Measurements from ENCODE around the gene OR2T11.
"Not testable (repeated sequence)": the region's sequence is repeated elsewhere in the genome, so short reads cannot be mapped to it uniquely, and the experiment has no call there.

OR2T11 gene

GRCh38 chr1:248613742-248614141 lies 21.1 kb downstream of the OR2T11 start:
- no peak for TF ChIP-seq GATA3 (IDR thresholded peaks at IDR 0.05; ENCODE audit: low read depth, low read length)
- TF ChIP-seq GATA2 (IDR thresholded peaks at IDR 0.05; ENCODE audit: low read depth, low read length): no peak

- no peak for TF ChIP-seq GATA3 (IDR thresholded peaks at IDR 0.05; ENCODE audit: low read depth, low read length)
- TF ChIP-seq GATA2 (IDR thresholded peaks at IDR 0.05; ENCODE audit: low read depth, low read length): no peak
Measured at GRCh38 chr1:248611883-248612414, 22.9 kb downstream of the OR2T11 start.

- no peak for TF ChIP-seq GATA2 (IDR thresholded peaks at IDR 0.05; ENCODE audit: low read depth, low read length)
- TF ChIP-seq GATA3 (IDR thresholded peaks at IDR 0.05; ENCODE audit: low read depth, low read length): no peak
Measured at GRCh38 chr1:248610301-248610700, 24.6 kb downstream of the OR2T11 start.

- TF ChIP-seq GATA3 (IDR thresholded peaks at IDR 0.05; ENCODE audit: low read depth, low read length): no peak
- no peak for TF ChIP-seq GATA2 (IDR thresholded peaks at IDR 0.05; ENCODE audit: low read depth, low read length)
Measured at GRCh38 chr1:248599396-248599795, 35.5 kb downstream of the OR2T11 start.

- TF ChIP-seq GATA3 (IDR thresholded peaks at IDR 0.05; ENCODE audit: low read depth, low read length) (no peak), GATA2 (IDR thresholded peaks at IDR 0.05; ENCODE audit: low read depth, low read length) (no peak)
Measured at GRCh38 chr1:248597589-248597988, 37.3 kb downstream of the OR2T11 start, which contains the start of gene OR2T10. Gene OR2T10 (minus strand): TSS chr1:248597700. CDS start chr1:248593768, 3,932 bp downstream.

- TF ChIP-seq GATA2 (IDR thresholded peaks at IDR 0.05; ENCODE audit: low read depth, low read length) (no peak), GATA3 (IDR thresholded peaks at IDR 0.05; ENCODE audit: low read depth, low read length) (no peak)
Measured at GRCh38 chr1:248596615-248597014, 38.3 kb downstream of the OR2T11 start.

GRCh38 chr1:248593226-248593625 lies 41.7 kb downstream of the OR2T11 start:
- TF ChIP-seq GATA3 (IDR thresholded peaks at IDR 0.05; ENCODE audit: low read depth, low read length) (no peak), GATA2 (IDR thresholded peaks at IDR 0.05; ENCODE audit: low read depth, low read length) (no peak)

GRCh38 chr1:248592655-248593054 lies 42.2 kb downstream of the OR2T11 start:
- TF ChIP-seq GATA2 (IDR thresholded peaks at IDR 0.05; ENCODE audit: low read depth, low read length): no peak
- no peak for TF ChIP-seq GATA3 (IDR thresholded peaks at IDR 0.05; ENCODE audit: low read depth, low read length)

GRCh38 chr1:248590055-248590454 lies 44.8 kb downstream of the OR2T11 start:
- TF ChIP-seq GATA3 (IDR thresholded peaks at IDR 0.05; ENCODE audit: low read depth, low read length): no peak
- no peak for TF ChIP-seq GATA2 (IDR thresholded peaks at IDR 0.05; ENCODE audit: low read depth, low read length)

GRCh38 chr1:248589334-248589733 lies 45.6 kb downstream of the OR2T11 start:
- TF ChIP-seq GATA2 (IDR thresholded peaks at IDR 0.05; ENCODE audit: low read depth, low read length): no peak
- TF ChIP-seq GATA3 (IDR thresholded peaks at IDR 0.05; ENCODE audit: low read depth, low read length): no peak

- no peak for TF ChIP-seq GATA3 (IDR thresholded peaks at IDR 0.05; ENCODE audit: low read depth, low read length)
- TF ChIP-seq GATA2 (IDR thresholded peaks at IDR 0.05; ENCODE audit: low read depth, low read length): no peak
Measured at GRCh38 chr1:248585266-248585665, 49.6 kb downstream of the OR2T11 start.

- no peak for TF ChIP-seq GATA3 (IDR thresholded peaks at IDR 0.05; ENCODE audit: low read depth, low read length)
- TF ChIP-seq GATA2 (IDR thresholded peaks at IDR 0.05; ENCODE audit: low read depth, low read length): no peak
Measured at GRCh38 chr1:248576260-248576980, 58.5 kb downstream of the OR2T11 start.

GRCh38 chr1:248574657-248575056 lies 60.2 kb downstream of the OR2T11 start, which contains the start of gene OR2T34:
Gene OR2T34 (minus strand): TSS chr1:248574757. CDS start chr1:248574757, 0 bp downstream.
- TF ChIP-seq GATA3, GATA2 (IDR thresholded peaks at IDR 0.05; ENCODE audit: low read depth, low read length): not testable (repeated sequence)
